SK-N-SH treated with all-trans-retinoic acid at 6 μM for 48 hours (cell line): Measurements from ENCODE around the gene CDK5RAP2.

Source experiments
- ATAC-seq: fragments of 200-7000 bp; cut with Tn5 transposase; 3 replicates; pipeline ENCODE4 v1.9.1; 2020; ENCODE audit warnings: mild to moderate bottlenecking, moderate library complexity
- ARNTL ChIP-seq: fragments of 450-650 bp; formaldehyde crosslinking; IDR thresholded peaks from 2 replicates; pipeline ENCODE4 v1.5.0; 2020; ENCODE audit warnings: low read depth, mild to moderate bottlenecking, moderate library complexity, borderline replicate concordance
- BACH2 ChIP-seq: fragments of 250-450 bp; sonication (Bioruptor Pico); IDR thresholded peaks from 2 replicates; pipeline ENCODE4 v1.9.0; 2021; ENCODE audit warnings: mild to moderate bottlenecking, borderline replicate concordance
- ESRRG ChIP-seq: fragments of 250-450 bp; sonication (Bioruptor Pico); IDR thresholded peaks from 2 replicates; pipeline ENCODE4 v1.6.1; 2021; ENCODE audit warnings: mild to moderate bottlenecking
- GLIS3 ChIP-seq: fragments of 250-450 bp; sonication (Bioruptor Pico); IDR thresholded peaks from 2 replicates; pipeline ENCODE4 v1.5.0; 2020; ENCODE audit warnings: mild to moderate bottlenecking, moderate library complexity
- ISL1 ChIP-seq: fragments of 250-450 bp; sonication (Bioruptor Pico); IDR thresholded peaks from 2 replicates; pipeline ENCODE4 v2.1.2; 2022; ENCODE audit warnings: mild to moderate bottlenecking, moderate library complexity
- OSR1 ChIP-seq: fragments of 250-450 bp; sonication (Bioruptor Pico); IDR thresholded peaks from 2 replicates; pipeline ENCODE4 v1.8.0; 2022; ENCODE audit warnings: moderate library complexity, mild to moderate bottlenecking, inconsistent platforms
- PPARA ChIP-seq: fragments of 250-450 bp; sonication (Bioruptor Pico); IDR thresholded peaks from 2 replicates; pipeline ENCODE4 v1.5.0; 2020; ENCODE audit warnings: mild to moderate bottlenecking, borderline replicate concordance
- RARB ChIP-seq: fragments of 250-450 bp; sonication (Bioruptor Pico); IDR thresholded peaks from 2 replicates; pipeline ENCODE4 v1.8.0; 2021; ENCODE audit warnings: mild to moderate bottlenecking, moderate library complexity
- TCF4 ChIP-seq: fragments of 250-450 bp; sonication (Bioruptor Pico); IDR thresholded peaks from 2 replicates; pipeline ENCODE4 v1.8.0; 2021; ENCODE audit warnings: mild to moderate bottlenecking, moderate library complexity, borderline replicate concordance
- TOX ChIP-seq: fragments of 250-450 bp; sonication (Bioruptor Pico); IDR thresholded peaks from 2 replicates; pipeline ENCODE4 v1.8.0; 2021; ENCODE audit warnings: mild to moderate bottlenecking, moderate library complexity, borderline replicate concordance
- ZC3H10 ChIP-seq: fragments of 250-450 bp; sonication (Bioruptor Pico); IDR thresholded peaks from 2 replicates; pipeline ENCODE4 v1.5.1; 2021; ENCODE audit warnings: mild to moderate bottlenecking, moderate library complexity
- ZFP3 ChIP-seq: fragments of 250-450 bp; sonication (Bioruptor Pico); IDR thresholded peaks from 2 replicates; pipeline ENCODE4 v1.5.0; 2020; ENCODE audit warnings: mild to moderate bottlenecking, moderate library complexity
- ZFP30 ChIP-seq: fragments of 450-650 bp; formaldehyde crosslinking; IDR thresholded peaks from 2 replicates; pipeline ENCODE4 v1.5.0; 2022; ENCODE audit warnings: mild to moderate bottlenecking, moderate library complexity
- ZNF565 ChIP-seq: fragments of 450-650 bp; formaldehyde crosslinking; conservative IDR thresholded peaks from 2 replicates; pipeline ENCODE4 v1.5.0; 2020; ENCODE audit warnings: low read depth, mild to moderate bottlenecking, moderate library complexity
- ZNF70 ChIP-seq: fragments of 450-650 bp; formaldehyde crosslinking; IDR thresholded peaks from 2 replicates; pipeline ENCODE4 v1.5.0; 2020; ENCODE audit warnings: mild to moderate bottlenecking, moderate library complexity
- TF ChIP-seq, protein P1 (sequence below): fragments of 250-450 bp; sonication (Bioruptor Pico); IDR thresholded peaks from 2 replicates; pipeline ENCODE4 v1.5.1; 2021; ENCODE audit warnings: mild to moderate bottlenecking, moderate library complexity
- TF ChIP-seq, protein P2 (sequence below): fragments of 250-450 bp; sonication (Bioruptor Pico); IDR thresholded peaks from 2 replicates; pipeline ENCODE4 v1.5.1; 2020; ENCODE audit warnings: low read depth, mild to moderate bottlenecking, moderate library complexity
- TF ChIP-seq, protein P3 (sequence below): fragments of 250-450 bp; sonication (Bioruptor Pico); IDR thresholded peaks from 2 replicates; pipeline ENCODE4 v1.8.0; 2021; ENCODE audit warnings: low read depth, mild to moderate bottlenecking, moderate library complexity, borderline replicate concordance
- TF ChIP-seq, protein P4 (sequence below): fragments of 250-450 bp; sonication (Bioruptor Pico); IDR thresholded peaks from 2 replicates; pipeline ENCODE4 v1.5.0; 2020; ENCODE audit warnings: mild to moderate bottlenecking, moderate library complexity

CDK5RAP2 gene

DNA sequence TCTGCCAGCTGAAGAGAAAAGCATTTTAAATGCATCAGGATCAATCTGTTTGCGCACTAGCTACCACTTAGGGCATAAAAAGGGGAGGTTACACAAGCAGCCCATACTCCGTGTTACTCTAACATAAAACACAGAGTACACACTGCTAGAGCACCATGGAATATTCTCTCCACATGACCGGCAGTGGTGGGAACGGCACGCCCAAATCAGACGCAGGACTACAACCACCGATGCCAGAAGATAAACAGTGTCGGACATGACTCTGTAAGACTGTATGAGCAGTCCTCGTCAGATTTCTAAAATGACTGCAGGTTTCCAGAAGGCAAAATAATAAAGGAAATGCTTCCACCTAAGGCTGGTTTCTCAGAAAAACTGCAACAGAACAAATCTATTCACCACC is 40.0 kb downstream of the CDK5RAP2 start (continued):
- TF ChIP-seq, protein P1, sequence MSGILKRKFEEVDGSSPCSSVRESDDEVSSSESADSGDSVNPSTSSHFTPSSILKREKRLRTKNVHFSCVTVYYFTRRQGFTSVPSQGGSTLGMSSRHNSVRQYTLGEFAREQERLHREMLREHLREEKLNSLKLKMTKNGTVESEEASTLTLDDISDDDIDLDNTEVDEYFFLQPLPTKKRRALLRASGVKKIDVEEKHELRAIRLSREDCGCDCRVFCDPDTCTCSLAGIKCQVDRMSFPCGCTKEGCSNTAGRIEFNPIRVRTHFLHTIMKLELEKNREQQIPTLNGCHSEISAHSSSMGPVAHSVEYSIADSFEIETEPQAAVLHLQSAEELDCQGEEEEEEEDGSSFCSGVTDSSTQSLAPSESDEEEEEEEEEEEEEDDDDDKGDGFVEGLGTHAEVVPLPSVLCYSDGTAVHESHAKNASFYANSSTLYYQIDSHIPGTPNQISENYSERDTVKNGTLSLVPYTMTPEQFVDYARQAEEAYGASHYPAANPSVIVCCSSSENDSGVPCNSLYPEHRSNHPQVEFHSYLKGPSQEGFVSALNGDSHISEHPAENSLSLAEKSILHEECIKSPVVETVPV (CRISPR knock-in tag), result no peak
- TF ChIP-seq BACH2 (CRISPR knock-in tag), result no peak
- TF ChIP-seq RARB (CRISPR knock-in tag), result no peak
- TF ChIP-seq ISL1 (CRISPR knock-in tag), result no peak
- no peak for TF ChIP-seq ZNF70 (CRISPR knock-in tag)

DNA sequence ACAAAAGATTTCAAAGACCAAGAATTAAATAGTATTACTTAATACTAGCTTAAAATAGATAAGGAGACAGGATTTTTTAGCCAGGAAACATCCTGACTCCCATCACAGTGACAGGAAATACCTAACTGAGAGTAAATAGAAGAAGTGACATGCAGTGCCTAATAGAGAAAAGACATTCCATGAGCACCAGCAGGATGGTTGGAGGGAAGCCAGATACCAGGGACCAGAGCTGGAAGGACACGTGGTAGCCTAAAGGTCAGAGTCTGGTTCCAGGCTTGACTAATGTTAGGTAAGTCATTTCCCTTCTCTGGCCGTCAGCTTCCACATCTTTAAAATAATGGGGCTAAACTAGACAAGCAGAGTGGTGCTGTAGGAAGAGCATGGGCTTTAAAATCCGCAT is 41.6 kb downstream of the CDK5RAP2 start:
- TF ChIP-seq, protein P1 (CRISPR knock-in tag), result no peak
- TF ChIP-seq ZFP3 (CRISPR knock-in tag), result 0 out of 2 replicates have a peak, but pooled peaks have one; percentile 21
- ATAC-seq, result peak; percentile 67

DNA sequence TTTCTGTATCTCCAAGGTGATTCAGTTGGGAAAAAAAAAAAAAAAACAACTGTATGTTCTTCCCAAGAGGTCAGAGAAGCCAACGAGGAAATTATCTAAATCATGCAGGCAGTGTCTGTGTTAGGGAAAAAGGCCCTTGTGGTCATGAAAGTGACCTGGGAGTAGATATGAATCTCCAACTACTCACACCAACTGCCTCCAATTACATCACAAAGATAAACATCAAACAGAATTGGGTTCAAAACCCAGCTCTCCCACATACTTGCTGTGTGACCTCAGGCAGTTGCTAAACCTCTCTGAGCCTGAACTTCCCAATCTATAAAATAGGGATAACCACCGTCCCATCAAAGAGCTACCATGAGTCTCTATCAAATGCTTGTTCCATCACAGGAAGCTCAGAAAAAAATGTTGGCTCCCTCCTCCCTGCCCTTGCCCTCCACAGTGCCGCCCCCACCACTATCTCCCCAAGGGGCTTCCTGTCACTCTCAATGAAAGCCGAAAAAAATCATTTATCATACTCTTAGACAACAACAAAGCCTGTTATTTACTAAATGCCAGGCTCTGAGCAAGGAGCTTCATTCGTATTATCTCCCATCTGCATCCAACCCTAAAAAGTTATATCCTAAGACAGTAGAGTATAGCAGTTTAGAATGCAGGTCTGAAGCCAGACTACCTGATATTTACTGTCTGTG is 42.9 kb downstream of the CDK5RAP2 start:
- ATAC-seq, result no peak
- no peak for TF ChIP-seq ZFP30 (CRISPR knock-in tag)

DNA sequence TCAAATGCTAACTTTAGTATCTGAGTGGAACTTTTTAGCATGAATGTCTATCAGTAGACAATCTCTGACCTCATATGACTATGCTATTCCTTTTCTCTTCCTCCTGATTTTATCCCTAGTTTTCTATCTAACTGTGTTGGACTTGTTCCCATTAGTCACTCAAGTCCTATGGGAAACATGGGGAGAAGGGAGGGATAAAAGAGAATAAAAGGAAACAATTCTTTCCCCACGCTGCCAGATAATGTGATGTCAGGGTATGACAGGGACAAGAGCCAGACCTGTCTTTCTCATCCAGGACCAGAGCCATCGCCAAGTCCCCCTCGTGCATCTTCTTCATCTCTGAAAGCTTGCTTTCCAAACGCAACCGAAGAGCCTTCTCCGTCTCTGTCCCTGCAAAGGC is 43.9 kb downstream of the CDK5RAP2 start:
- TF ChIP-seq ISL1 (CRISPR knock-in tag), result peak; percentile 53
- no peak for TF ChIP-seq ZC3H10
- no peak for ATAC-seq

DNA sequence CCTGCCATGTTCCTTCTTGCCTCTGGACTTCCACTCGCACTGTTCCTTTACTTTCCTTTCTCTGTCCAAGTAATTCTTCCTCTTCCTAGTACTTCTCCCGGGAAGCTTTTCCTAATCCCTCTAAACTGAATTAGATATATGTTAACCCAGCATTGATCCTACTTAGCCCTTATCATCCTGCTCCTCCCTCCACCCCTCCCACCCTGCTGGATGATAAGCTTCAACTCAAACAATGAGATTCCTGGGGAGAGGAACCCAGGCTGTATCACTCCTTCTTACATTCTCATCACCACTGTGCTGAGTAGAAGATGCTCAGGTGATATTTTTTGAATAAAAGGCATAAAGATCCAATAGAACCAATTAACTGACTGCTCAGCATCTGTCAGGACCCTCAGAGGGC is 45.7 kb downstream of the CDK5RAP2 start:
- ATAC-seq, result no peak
- TF ChIP-seq, protein P2, sequence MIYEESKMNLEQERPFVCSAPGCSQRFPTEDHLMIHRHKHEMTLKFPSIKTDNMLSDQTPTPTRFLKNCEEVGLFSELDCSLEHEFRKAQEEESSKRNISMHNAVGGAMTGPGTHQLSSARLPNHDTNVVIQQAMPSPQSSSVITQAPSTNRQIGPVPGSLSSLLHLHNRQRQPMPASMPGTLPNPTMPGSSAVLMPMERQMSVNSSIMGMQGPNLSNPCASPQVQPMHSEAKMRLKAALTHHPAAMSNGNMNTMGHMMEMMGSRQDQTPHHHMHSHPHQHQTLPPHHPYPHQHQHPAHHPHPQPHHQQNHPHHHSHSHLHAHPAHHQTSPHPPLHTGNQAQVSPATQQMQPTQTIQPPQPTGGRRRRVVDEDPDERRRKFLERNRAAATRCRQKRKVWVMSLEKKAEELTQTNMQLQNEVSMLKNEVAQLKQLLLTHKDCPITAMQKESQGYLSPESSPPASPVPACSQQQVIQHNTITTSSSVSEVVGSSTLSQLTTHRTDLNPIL (CRISPR knock-in tag), result no peak

DNA sequence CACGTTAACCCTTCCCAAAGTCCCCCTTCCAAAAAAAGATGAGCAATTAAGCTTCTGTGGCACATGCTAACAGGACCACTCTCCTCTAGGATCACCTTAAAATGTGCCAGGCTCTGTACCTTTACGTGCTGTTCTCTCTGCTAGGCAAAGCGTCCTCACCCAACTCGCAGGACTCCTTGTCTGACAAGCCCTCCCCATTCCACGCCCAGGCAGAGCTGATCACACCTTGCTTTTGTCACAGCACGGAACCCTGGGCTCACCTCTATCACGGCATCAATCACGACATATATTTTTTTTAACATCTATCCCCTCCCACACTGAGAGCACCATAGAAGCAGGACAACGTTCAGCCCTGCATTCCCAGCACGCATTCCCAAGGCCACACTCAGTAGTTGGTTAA is 47.1 kb downstream of the CDK5RAP2 start:
- ATAC-seq, result no peak
- TF ChIP-seq ISL1 (CRISPR knock-in tag) (no peak), PPARA (CRISPR knock-in tag) (no peak), BACH2 (CRISPR knock-in tag) (no peak), GLIS3 (CRISPR knock-in tag) (no peak), ZFP30 (CRISPR knock-in tag) (no peak), OSR1 (CRISPR knock-in tag) (no peak), ARNTL (CRISPR knock-in tag) (no peak), TOX (CRISPR knock-in tag) (no peak), ZNF565 (CRISPR knock-in tag) (no peak), ZC3H10 (no peak), ESRRG (CRISPR knock-in tag) (no peak), TCF4 (no peak)
- TF ChIP-seq, protein P3, sequence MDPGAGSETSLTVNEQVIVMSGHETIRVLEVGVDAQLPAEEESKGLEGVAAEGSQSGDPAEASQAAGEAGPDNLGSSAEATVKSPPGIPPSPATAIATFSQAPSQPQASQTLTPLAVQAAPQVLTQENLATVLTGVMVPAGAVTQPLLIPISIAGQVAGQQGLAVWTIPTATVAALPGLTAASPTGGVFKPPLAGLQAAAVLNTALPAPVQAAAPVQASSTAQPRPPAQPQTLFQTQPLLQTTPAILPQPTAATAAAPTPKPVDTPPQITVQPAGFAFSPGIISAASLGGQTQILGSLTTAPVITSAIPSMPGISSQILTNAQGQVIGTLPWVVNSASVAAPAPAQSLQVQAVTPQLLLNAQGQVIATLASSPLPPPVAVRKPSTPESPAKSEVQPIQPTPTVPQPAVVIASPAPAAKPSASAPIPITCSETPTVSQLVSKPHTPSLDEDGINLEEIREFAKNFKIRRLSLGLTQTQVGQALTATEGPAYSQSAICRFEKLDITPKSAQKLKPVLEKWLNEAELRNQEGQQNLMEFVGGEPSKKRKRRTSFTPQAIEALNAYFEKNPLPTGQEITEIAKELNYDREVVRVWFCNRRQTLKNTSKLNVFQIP, result no peak
- TF ChIP-seq, protein P2 (CRISPR knock-in tag), result no peak
- TF ChIP-seq, protein P1 (CRISPR knock-in tag), result no peak
- TF ChIP-seq, protein P4, sequence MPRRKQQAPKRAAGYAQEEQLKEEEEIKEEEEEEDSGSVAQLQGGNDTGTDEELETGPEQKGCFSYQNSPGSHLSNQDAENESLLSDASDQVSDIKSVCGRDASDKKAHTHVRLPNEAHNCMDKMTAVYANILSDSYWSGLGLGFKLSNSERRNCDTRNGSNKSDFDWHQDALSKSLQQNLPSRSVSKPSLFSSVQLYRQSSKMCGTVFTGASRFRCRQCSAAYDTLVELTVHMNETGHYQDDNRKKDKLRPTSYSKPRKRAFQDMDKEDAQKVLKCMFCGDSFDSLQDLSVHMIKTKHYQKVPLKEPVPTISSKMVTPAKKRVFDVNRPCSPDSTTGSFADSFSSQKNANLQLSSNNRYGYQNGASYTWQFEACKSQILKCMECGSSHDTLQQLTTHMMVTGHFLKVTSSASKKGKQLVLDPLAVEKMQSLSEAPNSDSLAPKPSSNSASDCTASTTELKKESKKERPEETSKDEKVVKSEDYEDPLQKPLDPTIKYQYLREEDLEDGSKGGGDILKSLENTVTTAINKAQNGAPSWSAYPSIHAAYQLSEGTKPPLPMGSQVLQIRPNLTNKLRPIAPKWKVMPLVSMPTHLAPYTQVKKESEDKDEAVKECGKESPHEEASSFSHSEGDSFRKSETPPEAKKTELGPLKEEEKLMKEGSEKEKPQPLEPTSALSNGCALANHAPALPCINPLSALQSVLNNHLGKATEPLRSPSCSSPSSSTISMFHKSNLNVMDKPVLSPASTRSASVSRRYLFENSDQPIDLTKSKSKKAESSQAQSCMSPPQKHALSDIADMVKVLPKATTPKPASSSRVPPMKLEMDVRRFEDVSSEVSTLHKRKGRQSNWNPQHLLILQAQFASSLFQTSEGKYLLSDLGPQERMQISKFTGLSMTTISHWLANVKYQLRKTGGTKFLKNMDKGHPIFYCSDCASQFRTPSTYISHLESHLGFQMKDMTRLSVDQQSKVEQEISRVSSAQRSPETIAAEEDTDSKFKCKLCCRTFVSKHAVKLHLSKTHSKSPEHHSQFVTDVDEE (CRISPR knock-in tag), result no peak
